NCI-H446 (cell line): ENCODE measurements around the gene ZNRF4.
A peak's percentile ranks its signal among the peaks of the same experiment; 100 is the strongest.

Experiments used
- DNase-seq, 2 experiments: peaks; one replicate each; lab custom pipeline; 2025; lab: John Stamatoyannopoulos, UW

ZNRF4 gene

DNA sequence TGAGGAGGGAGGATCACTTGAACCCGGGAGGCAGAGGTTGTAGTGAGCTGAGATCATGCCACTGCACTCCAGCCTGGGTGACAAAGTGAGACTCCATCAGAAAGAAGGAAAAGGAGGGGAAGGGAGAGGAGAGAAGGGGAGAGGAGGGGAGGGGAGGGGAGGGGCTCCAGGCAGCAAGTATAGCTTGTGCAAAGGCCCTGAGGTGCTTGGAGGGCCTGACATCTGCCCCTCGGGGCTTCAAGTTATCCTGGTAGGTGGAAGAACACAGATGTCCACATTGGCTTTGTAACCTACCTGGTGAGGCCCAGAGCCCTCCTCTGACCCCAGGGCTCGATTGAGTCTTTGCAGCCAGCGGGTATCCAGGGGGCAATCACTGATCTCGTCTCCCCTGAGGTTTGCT, 11.5 kb upstream of the ZNRF4 start:
- no peak for DNase-seq

- no peak for DNase-seq
Measured at GRCh38 chr19:5444431-5444830, 10.8 kb upstream of the ZNRF4 start.

- DNase-seq = no peak
Measured at GRCh38 chr19:5445071-5445470, 10.1 kb upstream of the ZNRF4 start.

DNA sequence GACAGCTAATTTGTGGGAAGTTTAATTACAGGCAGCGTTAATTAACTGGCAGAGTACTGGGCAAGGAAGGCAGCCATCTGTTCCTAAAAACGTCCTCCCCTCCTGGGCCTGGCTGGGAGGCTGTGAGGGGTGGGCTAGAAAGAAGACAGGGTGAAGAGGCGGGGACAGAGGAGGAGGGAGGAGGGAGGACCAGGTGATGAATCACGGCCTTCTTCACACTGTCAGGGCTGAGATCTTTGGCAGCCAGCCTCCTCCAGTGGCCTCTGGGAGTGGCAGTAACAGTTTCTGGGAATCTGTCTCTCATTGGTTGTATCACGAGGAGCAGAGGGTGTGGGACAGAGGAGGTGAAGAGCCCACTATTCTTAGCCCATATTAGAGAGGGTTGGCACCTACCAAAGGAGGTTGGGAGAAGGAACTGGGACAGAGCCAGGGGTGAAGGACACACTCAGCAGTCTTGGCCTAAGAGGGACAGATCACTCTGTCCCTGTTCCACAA, 9.6 kb upstream of the ZNRF4 start:
- peak; percentile 86 to 93 for DNase-seq

DNA sequence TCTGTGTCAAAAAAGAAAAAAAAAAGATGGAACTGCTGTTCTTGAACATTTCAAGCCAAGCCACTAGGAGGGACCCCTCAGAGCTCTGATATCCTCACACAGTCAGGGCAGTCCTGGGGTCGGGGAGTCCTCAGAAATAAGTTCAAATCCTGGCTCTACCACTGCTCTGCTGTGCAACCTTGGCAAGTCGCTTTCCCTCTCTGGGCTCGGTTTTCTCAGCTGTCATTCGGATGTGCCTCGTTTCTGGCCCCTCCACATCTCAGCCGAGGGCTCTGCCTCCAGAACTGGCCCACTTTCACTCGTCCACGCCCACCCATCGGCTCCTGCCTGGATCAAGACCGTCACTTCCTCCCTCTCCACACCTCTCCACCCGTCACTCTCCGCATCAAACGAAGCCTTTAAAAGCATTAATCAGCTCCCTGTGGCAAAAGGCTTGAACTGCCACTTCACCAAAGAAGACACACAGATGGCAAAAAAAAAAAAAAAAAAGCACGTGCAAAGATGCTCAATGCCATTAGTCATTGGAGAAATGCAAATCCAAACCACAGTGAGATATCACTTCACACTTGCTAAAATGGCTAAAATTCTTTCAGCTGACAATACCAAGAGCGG, 7.4 kb upstream of the ZNRF4 start:
- DNase-seq = peak in 1 of 2 experiments; percentile 47

GRCh38 chr19:5448374-5448773, 6.8 kb upstream of the ZNRF4 start:
- no peak for DNase-seq

- no peak for DNase-seq
Measured at GRCh38 chr19:5450482-5451126, 4.6 kb upstream of the ZNRF4 start.

GRCh38 chr19:5451494-5451893, 3.7 kb upstream of the ZNRF4 start:
- peak; percentile 77 to 93 for DNase-seq

DNA sequence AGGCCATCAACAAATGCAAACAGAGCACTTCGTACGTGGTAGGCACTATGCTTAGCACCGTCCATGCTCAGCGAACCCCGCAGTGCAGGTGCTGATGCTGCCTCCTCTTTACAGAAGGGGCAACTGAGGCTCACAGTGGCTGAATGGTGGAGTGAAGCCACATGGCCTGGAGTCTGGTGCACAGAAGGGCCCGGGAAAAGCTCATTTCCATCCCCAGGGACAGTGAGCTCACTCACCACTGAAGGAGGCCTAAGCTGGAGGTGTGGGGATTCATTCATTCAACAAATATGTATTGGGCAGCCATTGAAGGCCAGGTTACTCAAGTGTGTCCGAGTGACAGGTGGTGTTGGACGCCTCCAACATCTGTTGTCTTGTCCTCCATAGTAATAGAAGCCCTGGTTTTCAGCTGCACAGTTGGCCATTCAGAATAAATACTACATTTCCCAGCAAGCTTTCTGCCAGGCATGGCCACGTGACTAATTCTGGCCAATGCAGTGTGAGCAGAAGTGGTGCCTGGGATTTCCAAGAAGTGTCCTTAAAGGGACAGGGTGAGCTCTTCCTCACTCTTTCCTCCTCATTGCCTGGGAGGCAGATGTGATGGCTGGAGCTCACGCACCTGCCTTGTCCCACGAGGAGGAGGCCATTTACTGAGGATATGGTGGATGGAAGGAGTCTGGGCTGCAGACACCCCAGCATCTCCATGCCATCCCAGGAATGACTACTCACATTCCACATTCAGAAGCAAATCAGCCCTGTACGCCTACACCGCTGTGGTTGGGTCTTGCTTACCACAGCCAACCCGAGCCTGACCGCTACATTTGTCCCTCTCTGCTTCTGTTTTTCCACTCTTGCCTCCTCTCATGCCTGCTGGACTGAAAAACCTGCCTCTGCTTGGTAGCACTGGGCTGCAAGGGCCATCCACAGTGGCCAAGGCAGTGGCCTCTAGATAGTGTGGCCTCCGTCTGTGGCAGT, 2.3 kb upstream of the ZNRF4 start:
- DNase-seq = peak; percentile 90 to 96

GRCh38 chr19:5454743-5455142, 474 bp upstream of the ZNRF4 start:
- DNase-seq = no peak

GRCh38 chr19:5456130-5456840, 1.1 kb downstream of the ZNRF4 start:
- no peak for DNase-seq

GRCh38 chr19:5456841-5457200, 1.6 kb downstream of the ZNRF4 start:
- no peak for DNase-seq

DNA sequence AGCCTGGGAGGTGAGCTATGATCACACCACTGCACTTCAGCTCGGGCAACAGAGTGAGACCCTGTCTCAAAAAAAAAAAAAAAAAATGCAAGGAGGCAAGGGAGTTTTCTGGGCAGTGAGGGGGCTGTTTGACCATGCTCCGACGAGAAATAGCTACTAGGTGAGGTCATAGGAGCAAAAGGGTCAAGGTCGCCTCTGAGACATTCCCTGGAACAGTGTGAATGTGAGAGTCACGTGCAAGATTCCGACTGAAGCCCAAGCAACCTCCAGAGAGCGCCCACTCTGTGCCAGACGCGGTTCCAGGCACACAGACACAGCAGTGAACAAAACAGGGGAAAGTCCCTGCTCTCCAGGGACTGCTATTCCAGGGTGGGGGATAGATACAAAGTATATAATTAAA, 2.5 kb downstream of the ZNRF4 start:
- no peak for DNase-seq

DNA sequence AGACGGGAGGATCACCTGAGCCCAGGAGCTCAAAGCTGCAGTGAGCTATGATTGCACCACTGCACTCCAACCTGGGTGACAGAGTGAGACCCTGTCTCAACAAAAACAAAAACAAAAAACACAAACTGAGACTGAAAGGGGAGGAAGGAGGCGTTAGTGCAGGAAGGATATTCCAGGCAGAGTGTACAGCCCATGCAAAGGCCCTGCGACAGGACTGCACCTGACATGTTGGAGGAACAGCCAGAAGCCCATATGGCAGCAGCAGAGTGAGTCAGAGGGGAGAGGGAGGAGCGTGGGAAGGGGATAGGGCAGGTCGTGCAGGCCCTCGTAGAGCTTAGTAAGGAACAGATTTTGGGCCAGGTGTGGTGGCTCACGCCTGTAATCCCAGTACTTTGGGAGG, 3.2 kb downstream of the ZNRF4 start:
- DNase-seq = no peak

GRCh38 chr19:5459360-5459759, 4.1 kb downstream of the ZNRF4 start:
- no peak for DNase-seq

- DNase-seq = no peak
Measured at GRCh38 chr19:5460748-5461147, 5.5 kb downstream of the ZNRF4 start.

DNA sequence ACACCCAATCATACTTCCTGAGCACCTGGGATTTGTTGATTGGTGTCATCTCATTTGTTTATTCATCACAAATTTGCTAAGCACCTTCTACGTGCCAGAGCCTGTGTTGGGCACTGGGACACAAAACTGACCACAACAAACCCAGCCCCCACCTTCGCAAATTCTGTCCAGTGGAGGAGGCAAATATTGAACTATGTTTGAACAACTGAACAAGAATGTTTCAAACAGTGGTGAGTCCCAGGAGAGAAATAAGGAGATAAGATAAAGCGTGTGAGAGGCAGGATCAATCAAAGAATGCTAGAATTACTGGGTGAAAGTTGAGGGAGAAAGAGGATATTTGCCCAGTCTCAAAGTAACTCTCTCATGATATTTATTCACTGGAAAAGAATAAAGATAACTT, 8.7 kb downstream of the ZNRF4 start:
- DNase-seq = no peak

GRCh38 chr19:5466072-5466471, 10.9 kb downstream of the ZNRF4 start:
- no peak for DNase-seq

DNA sequence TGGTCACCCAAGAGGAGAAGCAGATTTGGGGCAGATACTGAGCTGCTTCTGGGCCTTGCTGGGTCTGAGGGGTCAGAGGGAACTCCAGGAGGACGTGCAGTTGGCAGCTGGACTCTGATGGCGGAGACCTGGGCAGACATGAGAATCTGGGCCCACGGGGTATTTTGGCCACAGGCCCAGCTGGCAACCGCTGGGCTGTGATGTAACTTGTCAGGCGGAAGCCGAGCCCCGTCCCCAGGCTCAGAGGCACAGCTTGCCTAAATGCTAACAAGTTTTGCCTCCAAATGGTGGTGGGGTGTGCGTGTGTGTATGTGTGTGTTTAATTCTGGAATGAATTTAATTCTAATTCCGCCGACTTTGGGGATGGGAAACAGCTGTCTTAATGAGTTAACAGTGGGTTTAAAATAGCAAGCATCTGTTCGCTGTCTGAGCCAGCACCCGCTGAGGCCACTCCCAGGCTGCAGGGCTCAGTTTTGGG, 11.6 kb downstream of the ZNRF4 start:
- DNase-seq = peak; percentile 74 to 93

DNA sequence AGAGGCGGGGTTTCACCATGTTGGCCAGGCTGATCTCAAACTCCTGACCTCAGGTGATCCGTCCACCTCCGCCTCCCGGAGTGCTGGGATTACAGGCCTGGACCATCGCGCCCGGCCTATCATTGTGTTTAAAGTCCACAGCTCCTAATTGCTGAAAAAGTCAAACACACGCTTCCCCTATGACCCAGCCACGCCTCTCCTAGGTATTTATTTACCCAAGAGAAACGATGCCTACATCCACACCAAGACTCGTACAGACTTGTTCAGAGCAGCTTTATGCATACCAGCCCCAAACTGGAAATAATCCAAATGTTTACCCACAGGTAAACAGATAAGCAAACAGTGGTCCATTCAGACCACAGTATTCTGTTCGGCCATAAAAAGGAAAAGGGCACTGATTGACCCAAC, 15.1 kb downstream of the ZNRF4 start:
- no peak for DNase-seq

DNA sequence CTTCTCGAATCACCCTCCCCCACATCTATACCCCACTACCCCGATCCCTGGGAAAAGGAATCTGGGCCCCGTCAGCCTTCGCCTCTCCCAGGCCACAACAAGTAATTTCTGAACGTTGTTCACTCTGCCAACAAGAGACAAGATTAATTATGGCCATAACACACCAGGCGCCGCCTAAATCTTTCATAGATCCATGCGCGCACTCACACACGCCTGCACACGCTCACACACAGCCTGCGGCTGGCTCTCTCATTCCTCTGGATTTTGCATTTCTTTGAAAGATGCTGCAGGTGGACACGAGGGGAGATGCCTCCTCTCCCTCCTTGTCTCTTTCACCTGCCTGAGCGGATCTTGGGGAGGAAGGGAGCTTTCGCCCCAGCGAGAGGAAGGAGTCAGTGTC, 17.1 kb downstream of the ZNRF4 start:
- DNase-seq = no peak

- peak in 1 of 2 experiments; percentile 18 for DNase-seq
Measured at GRCh38 chr19:5473646-5474045, 18.4 kb downstream of the ZNRF4 start.
